HepG2 (cell line): Measurements from ENCODE around the gene SLC5A12. TPM values are rescaled to one million over a fixed set of nuclear protein-coding genes. Genes with fewer than 3 reads are reported as not detected.

Experiments used
- ATAC-seq: fragments of 200-7000 bp; cut with Tn5 transposase; 3 replicates; pipeline ENCODE4 v1.9.1; 2020; ENCODE audit warnings: mild to moderate bottlenecking, moderate library complexity
- BruUV-seq: library from RNA; stranded (reverse); fragments of 400-500 nt; replicated peaks from 2 replicates; lab custom pipeline; 2021; lab: Mats Ljungman, UMichigan
- CTCF ChIA-PET: fragments of 300-600 bp; formaldehyde crosslinking; extraction: SDS; loops from one replicate; lab custom pipeline; 2021; ENCODE audit warnings: low total read pairs, inconsistent platforms, low intra/inter-chr PET ratio; lab: Yijun Ruan, JAX
- POLR2A ChIA-PET: fragments of 350-600 bp; sonication (Branson Sonifier 250); formaldehyde crosslinking; loops from one replicate; lab custom pipeline; 2020; ENCODE audit warnings: antibody characterized with exemption, inconsistent platforms; lab: Yijun Ruan, JAX
- DNase-seq: peaks from one replicate; pipeline ENCODE4 v3.0.0-alpha.2; 2015; ENCODE audit warnings: low spot score
- FAIRE-seq: peaks from 3 replicates; lab custom pipeline; 2011; peaks lifted over from hg19 to GRCh38; lab: Jason Lieb, UNC
- H2AFZ ChIP-seq: one replicate; pipeline ENCODE4 v1.6.1; 2011; ENCODE audit warnings: low read length, inconsistent platforms
- H3K27ac ChIP-seq: fragments of 300-600 bp; 3 replicates; pipeline ENCODE4 v1.8.0; 2011; ENCODE audit warnings: mixed run types, mild to moderate bottlenecking, mixed read lengths, low read length, inconsistent platforms; ENCODE audit not compliant: insufficient read depth; ENCODE audit errors: extremely low read length
- H3K27me3 ChIP-seq, 2 experiments: fragments of 200-600 bp in 1 of 2; 2 replicates in 1 of 2; 3 replicates in 1 of 2; pipeline versions ENCODE4 v1.6.0 to v1.8.0; 2011; ENCODE audit warnings: low read length in 2 of 2, mild to moderate bottlenecking in 2 of 2, moderate library complexity in 2 of 2, inconsistent platforms in 1 of 2; ENCODE audit not compliant: insufficient read depth in 2 of 2, control insufficient read depth in 1 of 2
- H3K36me3 ChIP-seq, 2 experiments: fragments of 200-600 bp in 1 of 2; replicated peaks in 1 of 2; 2 replicates in 1 of 2; 3 replicates in 1 of 2; pipeline versions ENCODE4 v1.5.1 to v1.8.0; 2011; ENCODE audit warnings: low read length in 2 of 2, inconsistent platforms in 1 of 2; ENCODE audit not compliant: insufficient read depth in 2 of 2, control insufficient read depth in 1 of 2
- H3K4me1 ChIP-seq: 2 replicates; pipeline ENCODE4 v1.5.1; 2012; ENCODE audit warnings: low read length, inconsistent platforms; ENCODE audit not compliant: insufficient read depth
- H3K4me2 ChIP-seq: 2 replicates; pipeline ENCODE4 v1.6.0; 2011; ENCODE audit warnings: low read depth, low read length, inconsistent platforms
- H3K4me3 ChIP-seq, 3 experiments: fragments of 200-600 bp in 1 of 3; sonication (generic), shearing (Covaris generic) in 1 of 3; replicated peaks in 1 of 3; 2 replicates each; pipeline ENCODE4 v1.5.1; 2011 to 2016; ENCODE audit warnings: low read length in 3 of 3, inconsistent platforms in 2 of 3, low read depth in 2 of 3, mild to moderate bottlenecking in 2 of 3, control low read depth in 1 of 3, mixed read lengths in 1 of 3; ENCODE audit not compliant: insufficient read depth in 1 of 3
- H3K79me2 ChIP-seq: one replicate; pipeline ENCODE4 v1.6.1; 2011; ENCODE audit warnings: low read length, inconsistent platforms; ENCODE audit not compliant: insufficient read depth
- H3K9ac ChIP-seq: 2 replicates; pipeline ENCODE4 v1.6.0; 2011; ENCODE audit warnings: mild to moderate bottlenecking, low read depth, low read length, inconsistent platforms; ENCODE audit not compliant: insufficient read depth
- H3K9me3 ChIP-seq: 2 replicates; pipeline ENCODE4 v1.5.1; 2012; ENCODE audit warnings: mild to moderate bottlenecking, low read length
- H4K20me1 ChIP-seq: 2 replicates; pipeline ENCODE4 v1.6.0; 2011; ENCODE audit warnings: inconsistent platforms, mild to moderate bottlenecking, low read length, moderate library complexity; ENCODE audit not compliant: insufficient read depth
- ATF7 ChIP-seq, 2 experiments: fragments of 450-650 bp in 1 of 2; sonication (generic) in 1 of 2; formaldehyde crosslinking in 1 of 2; IDR thresholded peaks; 2 replicates each; pipeline versions ENCODE4 v1.4.0 to v1.6.1; 2016 to 2020; ENCODE audit warnings: antibody characterized with exemption in 1 of 2, mild to moderate bottlenecking in 1 of 2, missing genetic modification reagents in 1 of 2
- GMEB2 ChIP-seq: IDR thresholded peaks from 2 replicates; pipeline ENCODE4 v1.6.1; 2016; ENCODE audit warnings: missing biosample characterization, missing genetic modification reagents, low read depth
- IRF1 ChIP-seq: sonication (generic); formaldehyde crosslinking; IDR thresholded peaks from 2 replicates; pipeline ENCODE4 v1.4.0; 2020; ENCODE audit warnings: low read depth, mild to moderate bottlenecking, missing genetic modification reagents
- MTA1 ChIP-seq: sonication (generic); formaldehyde crosslinking; IDR thresholded peaks from 2 replicates; pipeline ENCODE4 v1.4.0; 2020; ENCODE audit warnings: missing genetic modification reagents, mild to moderate bottlenecking, borderline replicate concordance
- NFRKB ChIP-seq: fragments of 450-650 bp; IDR thresholded peaks from 2 replicates; pipeline ENCODE4 v1.6.1; 2017
- ONECUT2 ChIP-seq: sonication (generic); formaldehyde crosslinking; IDR thresholded peaks from 2 replicates; pipeline ENCODE4 v1.4.0; 2020; ENCODE audit warnings: missing genetic modification reagents
- RBM39 ChIP-seq: fragments of 200-400 bp; formaldehyde crosslinking; IDR thresholded peaks from one replicate; pipeline ENCODE4 v1.6.1; 2018; ENCODE audit warnings: antibody characterized with exemption, mild to moderate bottlenecking, low read depth, low read length; ENCODE audit not compliant: poor library complexity, severe bottlenecking
- THAP11 ChIP-seq: IDR thresholded peaks from 2 replicates; pipeline ENCODE4 v1.6.1; 2016; ENCODE audit warnings: missing biosample characterization, missing genetic modification reagents
- XRCC5 ChIP-seq: fragments of 200-400 bp; formaldehyde crosslinking; optimal IDR thresholded peaks from 2 replicates; pipeline ENCODE3; 2017; ENCODE audit warnings: mild to moderate bottlenecking, low read length
- WGBS: methylation state at CpG from one replicate; pipeline ENCODE4 v1.1.6; 2017; ENCODE audit warnings: low lambda C conversion rate; 5-methylcytosine and 5-hydroxymethylcytosine counted together
- in situ Hi-C: cut with HindIII; loops from 2 replicates; pipeline ENCODE4 v1.10.0; 2017; ENCODE audit warnings: low pct_unique_long_range_greater_than_20kb; ENCODE audit not compliant: extremely low pct_ligation_motif_present
- intact Hi-C: fragments of 100-400 bp; cut with micrococcal nuclease; formaldehyde crosslinking; loops from one replicate; pipeline ENCODE4 v1.10.0; 2022; ENCODE audit not compliant: unreplicated experiment
- polyA plus RNA-seq, 8 experiments: library from polyadenylated mRNA; depleted of rRNA in 3 of 8; stranded (reverse) in 7 of 8; unstranded in 1 of 8; fragments of >200 nt; fragmentation: Illumina TruSeq in 4 of 8; extraction: Trizol in 4 of 8; gene quantifications; 2 replicates each; pipeline versions ENCODE4 v1.2.1 to v1.2.3, GENCODE V29; 2011 to 2016; ENCODE audit warnings: low read depth in 4 of 8, missing spikeins in 1 of 8, mixed read lengths in 1 of 8; ENCODE audit not compliant: insufficient read depth in 1 of 8
- total RNA-seq, 5 experiments: library from RNA; depleted of rRNA; stranded (reverse); fragments of >200 nt; fragmentation: Illumina TruSeq; extraction: Trizol; gene quantifications; 2 replicates each; pipeline ENCODE4 v1.2.3, GENCODE V29; 2016; ENCODE audit warnings: low read depth in 1 of 5
- TF ChIP-seq, protein P1 (sequence below): sonication (generic); formaldehyde crosslinking; IDR thresholded peaks from 2 replicates; pipeline ENCODE4 v1.4.0; 2020; ENCODE audit warnings: missing genetic modification reagents
- TF ChIP-seq, protein P2 (sequence below): sonication (generic); formaldehyde crosslinking; IDR thresholded peaks from 2 replicates; pipeline ENCODE4 v1.4.0; 2020; ENCODE audit warnings: mild to moderate bottlenecking, missing genetic modification reagents

SLC5A12 gene
- total and polyA plus RNA-seq, 2 of the 13 experiments (the other 11 are each of a cell fraction or from before 2014, with no cell fraction given), result not detected

DNA sequence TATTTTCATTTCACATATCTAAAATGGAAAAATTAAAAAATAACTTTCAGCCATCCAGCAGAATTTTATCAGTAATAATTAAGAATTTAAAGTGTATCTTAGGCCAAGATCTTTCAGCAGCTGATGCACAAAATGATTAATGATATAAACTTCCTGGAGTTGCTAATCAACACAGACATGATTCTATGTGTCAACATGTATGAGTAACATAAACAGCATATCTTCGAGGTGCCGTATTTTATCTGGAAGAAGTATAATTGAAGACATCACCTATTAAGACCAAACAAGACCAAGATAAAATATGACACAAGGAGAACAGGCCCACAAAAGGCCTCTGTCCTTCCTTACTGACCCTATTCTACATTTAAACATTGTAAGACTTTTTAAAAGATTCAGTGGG is 45.2 kb downstream of the SLC5A12 start:
- in situ Hi-C loops (no loop called here), intact Hi-C loops (no loop called here)
- Histone ChIP-seq H3K4me3 (no peak overlapping the region), H3K27me3 (no peaks in the 10 kb centered on the region), H3K4me1 (no peaks in the 10 kb centered on the region), H3K4me2 (no peak overlapping the region), H2AFZ (no peak overlapping the region), H3K27ac (no peak overlapping the region), H3K9me3 (no peaks in the 10 kb centered on the region), H3K79me2 (no peaks in the 10 kb centered on the region), H4K20me1 (no peaks in the 10 kb centered on the region), H3K9ac (no peak overlapping the region), H3K36me3 (no peaks in the 10 kb centered on the region)
- FAIRE-seq, result no peak
- ChIA-PET CTCF (no interaction called here), POLR2A (no interaction called here)
- BruUV-seq, result no TSS peak
- WGBS, result 2% methylated on average over 2 of the region's 2 CpGs
- ATAC-seq, result no peak
- no peak for DNase-seq
- TF ChIP-seq, protein P1, sequence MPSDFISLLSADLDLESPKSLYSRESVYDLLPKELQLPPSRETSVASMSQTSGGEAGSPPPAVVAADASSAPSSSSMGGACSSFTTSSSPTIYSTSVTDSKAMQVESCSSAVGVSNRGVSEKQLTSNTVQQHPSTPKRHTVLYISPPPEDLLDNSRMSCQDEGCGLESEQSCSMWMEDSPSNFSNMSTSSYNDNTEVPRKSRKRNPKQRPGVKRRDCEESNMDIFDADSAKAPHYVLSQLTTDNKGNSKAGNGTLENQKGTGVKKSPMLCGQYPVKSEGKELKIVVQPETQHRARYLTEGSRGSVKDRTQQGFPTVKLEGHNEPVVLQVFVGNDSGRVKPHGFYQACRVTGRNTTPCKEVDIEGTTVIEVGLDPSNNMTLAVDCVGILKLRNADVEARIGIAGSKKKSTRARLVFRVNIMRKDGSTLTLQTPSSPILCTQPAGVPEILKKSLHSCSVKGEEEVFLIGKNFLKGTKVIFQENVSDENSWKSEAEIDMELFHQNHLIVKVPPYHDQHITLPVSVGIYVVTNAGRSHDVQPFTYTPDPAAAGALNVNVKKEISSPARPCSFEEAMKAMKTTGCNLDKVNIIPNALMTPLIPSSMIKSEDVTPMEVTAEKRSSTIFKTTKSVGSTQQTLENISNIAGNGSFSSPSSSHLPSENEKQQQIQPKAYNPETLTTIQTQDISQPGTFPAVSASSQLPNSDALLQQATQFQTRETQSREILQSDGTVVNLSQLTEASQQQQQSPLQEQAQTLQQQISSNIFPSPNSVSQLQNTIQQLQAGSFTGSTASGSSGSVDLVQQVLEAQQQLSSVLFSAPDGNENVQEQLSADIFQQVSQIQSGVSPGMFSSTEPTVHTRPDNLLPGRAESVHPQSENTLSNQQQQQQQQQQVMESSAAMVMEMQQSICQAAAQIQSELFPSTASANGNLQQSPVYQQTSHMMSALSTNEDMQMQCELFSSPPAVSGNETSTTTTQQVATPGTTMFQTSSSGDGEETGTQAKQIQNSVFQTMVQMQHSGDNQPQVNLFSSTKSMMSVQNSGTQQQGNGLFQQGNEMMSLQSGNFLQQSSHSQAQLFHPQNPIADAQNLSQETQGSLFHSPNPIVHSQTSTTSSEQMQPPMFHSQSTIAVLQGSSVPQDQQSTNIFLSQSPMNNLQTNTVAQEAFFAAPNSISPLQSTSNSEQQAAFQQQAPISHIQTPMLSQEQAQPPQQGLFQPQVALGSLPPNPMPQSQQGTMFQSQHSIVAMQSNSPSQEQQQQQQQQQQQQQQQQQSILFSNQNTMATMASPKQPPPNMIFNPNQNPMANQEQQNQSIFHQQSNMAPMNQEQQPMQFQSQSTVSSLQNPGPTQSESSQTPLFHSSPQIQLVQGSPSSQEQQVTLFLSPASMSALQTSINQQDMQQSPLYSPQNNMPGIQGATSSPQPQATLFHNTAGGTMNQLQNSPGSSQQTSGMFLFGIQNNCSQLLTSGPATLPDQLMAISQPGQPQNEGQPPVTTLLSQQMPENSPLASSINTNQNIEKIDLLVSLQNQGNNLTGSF (CRISPR knock-in tag), result no peak
- TF ChIP-seq MTA1 (CRISPR knock-in tag) (no peak), IRF1 (CRISPR knock-in tag) (no peak), GMEB2 (no peak), RBM39 (no peak), NFRKB (no peak), ONECUT2 (CRISPR knock-in tag) (no peak), THAP11 (no peak), XRCC5 (no peak), ATF7 (IDR thresholded peaks at IDR 0.05) (no peak), ATF7 (CRISPR knock-in tag; IDR thresholded peaks at IDR 0.05) (no peak)
- TF ChIP-seq, protein P2, sequence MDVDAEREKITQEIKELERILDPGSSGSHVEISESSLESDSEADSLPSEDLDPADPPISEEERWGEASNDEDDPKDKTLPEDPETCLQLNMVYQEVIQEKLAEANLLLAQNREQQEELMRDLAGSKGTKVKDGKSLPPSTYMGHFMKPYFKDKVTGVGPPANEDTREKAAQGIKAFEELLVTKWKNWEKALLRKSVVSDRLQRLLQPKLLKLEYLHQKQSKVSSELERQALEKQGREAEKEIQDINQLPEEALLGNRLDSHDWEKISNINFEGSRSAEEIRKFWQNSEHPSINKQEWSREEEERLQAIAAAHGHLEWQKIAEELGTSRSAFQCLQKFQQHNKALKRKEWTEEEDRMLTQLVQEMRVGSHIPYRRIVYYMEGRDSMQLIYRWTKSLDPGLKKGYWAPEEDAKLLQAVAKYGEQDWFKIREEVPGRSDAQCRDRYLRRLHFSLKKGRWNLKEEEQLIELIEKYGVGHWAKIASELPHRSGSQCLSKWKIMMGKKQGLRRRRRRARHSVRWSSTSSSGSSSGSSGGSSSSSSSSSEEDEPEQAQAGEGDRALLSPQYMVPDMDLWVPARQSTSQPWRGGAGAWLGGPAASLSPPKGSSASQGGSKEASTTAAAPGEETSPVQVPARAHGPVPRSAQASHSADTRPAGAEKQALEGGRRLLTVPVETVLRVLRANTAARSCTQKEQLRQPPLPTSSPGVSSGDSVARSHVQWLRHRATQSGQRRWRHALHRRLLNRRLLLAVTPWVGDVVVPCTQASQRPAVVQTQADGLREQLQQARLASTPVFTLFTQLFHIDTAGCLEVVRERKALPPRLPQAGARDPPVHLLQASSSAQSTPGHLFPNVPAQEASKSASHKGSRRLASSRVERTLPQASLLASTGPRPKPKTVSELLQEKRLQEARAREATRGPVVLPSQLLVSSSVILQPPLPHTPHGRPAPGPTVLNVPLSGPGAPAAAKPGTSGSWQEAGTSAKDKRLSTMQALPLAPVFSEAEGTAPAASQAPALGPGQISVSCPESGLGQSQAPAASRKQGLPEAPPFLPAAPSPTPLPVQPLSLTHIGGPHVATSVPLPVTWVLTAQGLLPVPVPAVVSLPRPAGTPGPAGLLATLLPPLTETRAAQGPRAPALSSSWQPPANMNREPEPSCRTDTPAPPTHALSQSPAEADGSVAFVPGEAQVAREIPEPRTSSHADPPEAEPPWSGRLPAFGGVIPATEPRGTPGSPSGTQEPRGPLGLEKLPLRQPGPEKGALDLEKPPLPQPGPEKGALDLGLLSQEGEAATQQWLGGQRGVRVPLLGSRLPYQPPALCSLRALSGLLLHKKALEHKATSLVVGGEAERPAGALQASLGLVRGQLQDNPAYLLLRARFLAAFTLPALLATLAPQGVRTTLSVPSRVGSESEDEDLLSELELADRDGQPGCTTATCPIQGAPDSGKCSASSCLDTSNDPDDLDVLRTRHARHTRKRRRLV (CRISPR knock-in tag), result no peak
